ENCODE data around the gene AK9.
A peak's percentile ranks its signal among the peaks of the same experiment; 100 is the strongest.

AK9 gene

GRCh38 chr6:109454496-109455436 lies 236.2 kb downstream of the AK9 start:
- DNase-seq = peak; percentile 22

- DNase-seq = no peak
These were observed 237.2 kb downstream of the AK9 start for GRCh38 chr6:109453594-109454495.

GRCh38 chr6:109453156-109453555 lies 237.8 kb downstream of the AK9 start:
- DNase-seq = no peak

GRCh38 chr6:109452181-109452580 lies 238.8 kb downstream of the AK9 start:
- no peak for DNase-seq

- DNase-seq = no peak
These were observed 239.6 kb downstream of the AK9 start for GRCh38 chr6:109451376-109451775.

GRCh38 chr6:109450801-109451200 lies 240.2 kb downstream of the AK9 start:
- no peak for DNase-seq

- no peak for DNase-seq
These were observed 241.0 kb downstream of the AK9 start for GRCh38 chr6:109449795-109450673.

GRCh38 chr6:109449064-109449794 lies 241.8 kb downstream of the AK9 start:
- no peak for DNase-seq

- DNase-seq = no peak
These were observed 242.4 kb downstream of the AK9 start for GRCh38 chr6:109448615-109449014.

GRCh38 chr6:109447878-109448555 lies 243.0 kb downstream of the AK9 start:
- no peak for DNase-seq

- DNase-seq = no peak
These were observed 243.9 kb downstream of the AK9 start for GRCh38 chr6:109447087-109447486.

- DNase-seq = no peak
These were observed 244.5 kb downstream of the AK9 start for GRCh38 chr6:109446541-109446940.

- DNase-seq = no peak
These were observed 244.9 kb downstream of the AK9 start for GRCh38 chr6:109446072-109446471.

- no peak for DNase-seq
These were observed 245.6 kb downstream of the AK9 start for GRCh38 chr6:109445382-109445781.

- DNase-seq = no peak
These were observed 247.5 kb downstream of the AK9 start for GRCh38 chr6:109443425-109443950.

All from GF-D8 (cell line).